Measurements from ENCODE around the gene FAM180A. TPM values are rescaled to one million over a fixed set of nuclear protein-coding genes. Genes with fewer than 3 reads are reported as not detected.

FAM180A gene
- total RNA-seq, 4 donors from 2014 or later = 0.83 to 9.4 (median 1.7) TPM

GRCh38 chr7:135706858-135707569 is 41.6 kb downstream of the FAM180A start:
- no peak for DNase-seq (ENCODE audit: extremely low spot score)
- Histone ChIP-seq H3K4me1 (peaks cover 0 to 5% (median 0%) of the 10 kb centered on the region in 4 donors), H3K4me3 (no peak overlapping the region), H3K27me3 (no peaks in the 10 kb centered on the region), H3K27ac (replicated peaks in 1 of 4) (no peak overlapping the region), H3K36me3 (no peaks in the 10 kb centered on the region), H3K9me3 (no peaks in the 10 kb centered on the region)
- WGBS = 83% methylated on average over 7 of the region's 7 CpGs
- no peak for TF ChIP-seq POLR2AphosphoS5 (IDR thresholded peaks at IDR 0.05)
- no peak for TF ChIP-seq POLR2A (IDR thresholded peaks at IDR 0.05; ENCODE audit: low read depth)
- no peak for TF ChIP-seq EP300 (IDR thresholded peaks at IDR 0.05)
- no peak for TF ChIP-seq CTCF (IDR thresholded peaks at IDR 0.05)
- intact Hi-C loops (cut with DNase I) = no loop called here

- 81% methylated on average over 9 of the region's 20 CpGs for WGBS
- intact Hi-C loops (cut with DNase I) = no loop called here
Measured at GRCh38 chr7:135706038-135706742, 42.4 kb downstream of the FAM180A start.

GRCh38 chr7:135704698-135705097 is 43.9 kb downstream of the FAM180A start:
- Histone ChIP-seq H3K27ac (replicated peaks in 1 of 4) (no peak overlapping the region), H3K9me3 (no peaks in the 10 kb centered on the region), H3K4me1 (no peaks in the 10 kb centered on the region), H3K36me3 (peaks cover 0 to 10% (median 2%) of the 10 kb centered on the region in 4 donors), H3K4me3 (no peak overlapping the region), H3K27me3 (no peaks in the 10 kb centered on the region)
- no peak for DNase-seq (ENCODE audit: extremely low spot score)
- TF ChIP-seq CTCF (IDR thresholded peaks at IDR 0.05) = no peak
- no peak for TF ChIP-seq POLR2A (IDR thresholded peaks at IDR 0.05; ENCODE audit: low read depth)
- TF ChIP-seq POLR2AphosphoS5 (IDR thresholded peaks at IDR 0.05) = no peak
- TF ChIP-seq EP300 (IDR thresholded peaks at IDR 0.05) = no peak
- intact Hi-C loops (cut with DNase I) = no loop called here
- 70% methylated on average over 5 of the region's 5 CpGs for WGBS

More at GRCh38 chr7:135706038-135706742, 42.4 kb downstream of the FAM180A start:
- Histone ChIP-seq H3K27ac (replicated peaks in 1 of 4) (no peak overlapping the region), H3K4me3 (no peak overlapping the region), H3K9me3 (no peaks in the 10 kb centered on the region), H3K27me3 (no peaks in the 10 kb centered on the region), H3K4me1 (peaks cover 0 to 5% (median 0%) of the 10 kb centered on the region in 4 donors), H3K36me3 (peaks cover 0 to 4% (median 2%) of the 10 kb centered on the region in 4 donors)
- no peak for DNase-seq (ENCODE audit: extremely low spot score)
- no peak for TF ChIP-seq POLR2AphosphoS5 (IDR thresholded peaks at IDR 0.05)
- TF ChIP-seq EP300 (IDR thresholded peaks at IDR 0.05) = no peak
- TF ChIP-seq CTCF (IDR thresholded peaks at IDR 0.05) = no peak
- no peak for TF ChIP-seq POLR2A (IDR thresholded peaks at IDR 0.05; ENCODE audit: low read depth)

- Histone ChIP-seq H3K4me1 (no peaks in the 10 kb centered on the region), H3K4me3 (no peak overlapping the region), H3K36me3 (peaks cover 0 to 10% (median 2%) of the 10 kb centered on the region in 4 donors), H3K9me3 (no peaks in the 10 kb centered on the region), H3K27ac (replicated peaks in 1 of 4) (no peak overlapping the region), H3K27me3 (no peaks in the 10 kb centered on the region)
- TF ChIP-seq POLR2AphosphoS5 (IDR thresholded peaks at IDR 0.05) (no peak), CTCF (IDR thresholded peaks at IDR 0.05) (no peak), POLR2A (IDR thresholded peaks at IDR 0.05; ENCODE audit: low read depth) (no peak), EP300 (IDR thresholded peaks at IDR 0.05) (no peak)
- no peak for DNase-seq (ENCODE audit: extremely low spot score)
- intact Hi-C loops (cut with DNase I) = no loop called here
- WGBS = 60% methylated on average over 2 of the region's 2 CpGs
Measured at GRCh38 chr7:135704074-135704473, 44.5 kb downstream of the FAM180A start.

All from esophagus muscularis mucosa (tissue), 4 donors.